ENCODE data around the gene SLC6A3. TPM values are rescaled to one million over a fixed set of nuclear protein-coding genes. Genes with fewer than 3 reads are reported as not detected.

The SLC6A3 gene
- total RNA-seq, 4 donors from 2014 or later: not detected

GRCh38 chr5:1401536-1402138 lies 43.6 kb downstream of the SLC6A3 start:
- in situ Hi-C loops (cut with MboI; ENCODE audit: low sequenced_read_pairs in 4 of 4) (no loop called here), intact Hi-C loops (cut with DNase I; ENCODE audit: low total_unique reads) (no loop called here)
- no peak for TF ChIP-seq POLR2A (IDR thresholded peaks at IDR 0.05)
- TF ChIP-seq, protein P1, sequence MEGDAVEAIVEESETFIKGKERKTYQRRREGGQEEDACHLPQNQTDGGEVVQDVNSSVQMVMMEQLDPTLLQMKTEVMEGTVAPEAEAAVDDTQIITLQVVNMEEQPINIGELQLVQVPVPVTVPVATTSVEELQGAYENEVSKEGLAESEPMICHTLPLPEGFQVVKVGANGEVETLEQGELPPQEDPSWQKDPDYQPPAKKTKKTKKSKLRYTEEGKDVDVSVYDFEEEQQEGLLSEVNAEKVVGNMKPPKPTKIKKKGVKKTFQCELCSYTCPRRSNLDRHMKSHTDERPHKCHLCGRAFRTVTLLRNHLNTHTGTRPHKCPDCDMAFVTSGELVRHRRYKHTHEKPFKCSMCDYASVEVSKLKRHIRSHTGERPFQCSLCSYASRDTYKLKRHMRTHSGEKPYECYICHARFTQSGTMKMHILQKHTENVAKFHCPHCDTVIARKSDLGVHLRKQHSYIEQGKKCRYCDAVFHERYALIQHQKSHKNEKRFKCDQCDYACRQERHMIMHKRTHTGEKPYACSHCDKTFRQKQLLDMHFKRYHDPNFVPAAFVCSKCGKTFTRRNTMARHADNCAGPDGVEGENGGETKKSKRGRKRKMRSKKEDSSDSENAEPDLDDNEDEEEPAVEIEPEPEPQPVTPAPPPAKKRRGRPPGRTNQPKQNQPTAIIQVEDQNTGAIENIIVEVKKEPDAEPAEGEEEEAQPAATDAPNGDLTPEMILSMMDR (IDR thresholded peaks at IDR 0.05 in 4 of 5, conservative IDR thresholded peaks at IDR 0.05 in 1 of 5): no peak
- Histone ChIP-seq H3K4me3 (no peak overlapping the region), H3K36me3 (no peaks in the 10 kb centered on the region), H3K4me1 (no peaks in the 10 kb centered on the region), H3K27ac (no peak overlapping the region), H3K27me3 (peaks cover 3 to 12% (median 4%) of the 10 kb centered on the region in 3 donors), H3K9me3 (no peaks in the 10 kb centered on the region)
- DNase-seq (no peak), ATAC-seq (no peak)

DNA sequence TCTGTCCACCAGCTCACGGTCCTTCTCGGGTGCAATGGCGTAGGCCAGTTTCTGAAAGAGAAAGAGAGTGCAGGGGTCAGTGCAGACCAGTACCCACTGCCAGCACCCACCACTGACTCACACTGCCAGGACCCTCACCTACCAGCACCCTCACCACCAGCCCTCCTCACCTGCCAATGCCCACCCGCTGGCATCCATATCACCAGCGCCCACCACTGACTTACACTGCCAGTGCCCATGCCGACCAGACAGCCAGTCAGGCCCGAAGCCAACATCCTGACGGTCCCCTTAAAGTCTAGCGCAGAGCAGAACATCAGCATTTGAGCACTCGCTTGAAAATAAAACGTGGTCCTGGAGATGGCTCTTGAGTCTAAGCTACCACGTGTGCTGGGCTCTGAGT lies 44.3 kb downstream of the SLC6A3 start:
- Histone ChIP-seq H3K27me3 (peaks cover 4 to 15% (median 5%) of the 10 kb centered on the region in 3 donors), H3K9me3 (no peaks in the 10 kb centered on the region), H3K36me3 (no peaks in the 10 kb centered on the region), H3K27ac (no peak overlapping the region), H3K4me3 (no peak overlapping the region), H3K4me1 (no peaks in the 10 kb centered on the region)
- no peak for DNase-seq
- in situ Hi-C loops (cut with MboI; ENCODE audit: low sequenced_read_pairs in 4 of 4): no loop called here
- ATAC-seq: no peak
- TF ChIP-seq POLR2A (IDR thresholded peaks at IDR 0.05): no peak
- TF ChIP-seq, protein P1 (IDR thresholded peaks at IDR 0.05 in 4 of 5, conservative IDR thresholded peaks at IDR 0.05 in 1 of 5): no peak
- intact Hi-C loops (cut with DNase I; ENCODE audit: low total_unique reads): no loop called here

GRCh38 chr5:1400211-1400855 lies 44.9 kb downstream of the SLC6A3 start:
- DNase-seq: no peak
- H3K27me3 ChIP-seq: peaks cover 5 to 19% (median 8%) of the 10 kb centered on the region in 3 donors
- no peak for ATAC-seq

GRCh38 chr5:1399737-1400136 lies 45.5 kb downstream of the SLC6A3 start:
- no peaks in the 10 kb centered on the region for H3K4me1 ChIP-seq
- peaks cover 6 to 20% (median 11%) of the 10 kb centered on the region in 3 donors for H3K27me3 ChIP-seq
- TF ChIP-seq, protein P1 (IDR thresholded peaks at IDR 0.05 in 4 of 5, conservative IDR thresholded peaks at IDR 0.05 in 1 of 5): no peak
- no peak for TF ChIP-seq POLR2A (IDR thresholded peaks at IDR 0.05)
- no peaks in the 10 kb centered on the region for H3K36me3 ChIP-seq
- no peaks in the 10 kb centered on the region for H3K9me3 ChIP-seq
- ATAC-seq: no peak
- in situ Hi-C loops (cut with MboI; ENCODE audit: low sequenced_read_pairs in 4 of 4): loop anchor here in 1 of 4 donors (25.0 kb wide), 1 partner anchor 238 kb away; no protein-coding TSS in a partner anchor
- no peak overlapping the region for H3K4me3 ChIP-seq
- no peak overlapping the region for H3K27ac ChIP-seq
- DNase-seq: no peak
- intact Hi-C loops (cut with DNase I; ENCODE audit: low total_unique reads): no loop called here

More at GRCh38 chr5:1400211-1400855, 44.9 kb downstream of the SLC6A3 start:
- Histone ChIP-seq H3K4me3 (no peak overlapping the region), H3K4me1 (no peaks in the 10 kb centered on the region), H3K36me3 (no peaks in the 10 kb centered on the region), H3K9me3 (no peaks in the 10 kb centered on the region), H3K27ac (no peak overlapping the region)
- no peak for TF ChIP-seq POLR2A (IDR thresholded peaks at IDR 0.05)
- TF ChIP-seq, protein P1 (IDR thresholded peaks at IDR 0.05 in 4 of 5, conservative IDR thresholded peaks at IDR 0.05 in 1 of 5): no peak
- in situ Hi-C loops (cut with MboI; ENCODE audit: low sequenced_read_pairs in 4 of 4) (no loop called here), intact Hi-C loops (cut with DNase I; ENCODE audit: low total_unique reads) (no loop called here)
